BE2C (cell line): ENCODE data around the gene STRAP.

Experiments
- DNase-seq: peaks from one replicate; pipeline ENCODE4 v3.0.0-alpha.2; 2020
- H3K27me3 ChIP-seq: fragments of 250-450 bp; sonication (Bioruptor Pico); 2 replicates; pipeline ENCODE4 v1.5.1; 2020; ENCODE audit warnings: mild to moderate bottlenecking
- H3K36me3 ChIP-seq: fragments of 250-450 bp; sonication (Bioruptor Pico); 2 replicates; pipeline ENCODE4 v1.5.1; 2020; ENCODE audit warnings: mild to moderate bottlenecking
- H3K4me1 ChIP-seq: fragments of 250-450 bp; sonication (Bioruptor Pico); 2 replicates; pipeline ENCODE4 v1.5.1; 2020
- H3K4me3 ChIP-seq: 2 replicates; pipeline ENCODE4 v1.5.1; 2011; ENCODE audit warnings: low read depth, low read length
- H3K9me3 ChIP-seq: fragments of 250-450 bp; sonication (Bioruptor Pico); 2 replicates; pipeline ENCODE4 v1.5.1; 2020
- TF ChIP-seq, protein P1 (sequence below): IDR thresholded peaks from 2 replicates; pipeline ENCODE4 v1.5.1; 2012; ENCODE audit warnings: mild to moderate bottlenecking, low read depth, low read length

STRAP gene

DNA sequence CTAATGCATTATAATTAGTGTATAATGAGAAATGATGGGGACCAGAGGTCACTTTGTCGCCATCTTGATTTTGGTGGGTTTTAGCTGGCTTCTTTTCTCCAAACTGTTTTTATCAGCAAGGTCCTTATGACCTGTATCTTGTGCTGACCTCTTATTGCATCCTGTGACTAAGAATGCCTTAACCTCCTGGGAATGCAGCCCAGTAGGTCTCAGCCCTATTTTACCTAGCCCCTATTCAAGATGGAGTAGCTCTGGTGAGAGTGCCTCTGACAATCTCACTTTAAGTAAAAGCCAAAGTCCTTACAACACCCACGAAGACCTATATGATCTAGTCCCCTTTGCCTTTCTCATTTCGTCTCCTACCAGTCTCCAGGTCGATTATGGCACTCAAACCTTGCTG is 28.3 kb upstream of the STRAP start:
- H3K4me1 ChIP-seq, result no peaks in the 10 kb centered on the region
- no peaks in the 10 kb centered on the region for H3K9me3 ChIP-seq
- TF ChIP-seq, protein P1, sequence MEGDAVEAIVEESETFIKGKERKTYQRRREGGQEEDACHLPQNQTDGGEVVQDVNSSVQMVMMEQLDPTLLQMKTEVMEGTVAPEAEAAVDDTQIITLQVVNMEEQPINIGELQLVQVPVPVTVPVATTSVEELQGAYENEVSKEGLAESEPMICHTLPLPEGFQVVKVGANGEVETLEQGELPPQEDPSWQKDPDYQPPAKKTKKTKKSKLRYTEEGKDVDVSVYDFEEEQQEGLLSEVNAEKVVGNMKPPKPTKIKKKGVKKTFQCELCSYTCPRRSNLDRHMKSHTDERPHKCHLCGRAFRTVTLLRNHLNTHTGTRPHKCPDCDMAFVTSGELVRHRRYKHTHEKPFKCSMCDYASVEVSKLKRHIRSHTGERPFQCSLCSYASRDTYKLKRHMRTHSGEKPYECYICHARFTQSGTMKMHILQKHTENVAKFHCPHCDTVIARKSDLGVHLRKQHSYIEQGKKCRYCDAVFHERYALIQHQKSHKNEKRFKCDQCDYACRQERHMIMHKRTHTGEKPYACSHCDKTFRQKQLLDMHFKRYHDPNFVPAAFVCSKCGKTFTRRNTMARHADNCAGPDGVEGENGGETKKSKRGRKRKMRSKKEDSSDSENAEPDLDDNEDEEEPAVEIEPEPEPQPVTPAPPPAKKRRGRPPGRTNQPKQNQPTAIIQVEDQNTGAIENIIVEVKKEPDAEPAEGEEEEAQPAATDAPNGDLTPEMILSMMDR, result no peak

DNA sequence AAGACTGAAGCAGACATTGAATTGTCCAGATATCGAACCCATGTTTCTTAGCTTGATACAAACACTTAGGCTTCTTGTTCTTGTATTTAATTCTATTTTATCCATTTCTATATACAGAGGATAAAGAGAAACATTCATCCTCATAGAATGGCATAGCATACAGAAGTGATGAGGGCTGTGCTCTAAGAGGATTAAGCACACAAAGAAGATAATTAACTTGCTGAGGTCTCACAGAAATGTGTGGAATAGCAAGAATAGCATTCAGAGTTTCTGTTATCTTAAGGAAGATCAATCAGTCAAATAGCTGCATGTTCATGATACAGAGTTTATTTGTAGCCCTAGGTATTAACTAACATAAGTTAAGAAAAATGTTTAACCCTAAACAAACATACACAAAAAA is 27.3 kb upstream of the STRAP start:
- Histone ChIP-seq H3K4me1 (no peaks in the 10 kb centered on the region), H3K9me3 (no peaks in the 10 kb centered on the region), H3K27me3 (no peaks in the 10 kb centered on the region), H3K4me3 (no peak overlapping the region), H3K36me3 (no peaks in the 10 kb centered on the region)
- DNase-seq, result no peak
- TF ChIP-seq, protein P1, result no peak

More for the DNA sequence above, 28.3 kb upstream of the STRAP start:
- Histone ChIP-seq H3K27me3 (no peaks in the 10 kb centered on the region), H3K36me3 (no peaks in the 10 kb centered on the region), H3K4me3 (no peak overlapping the region)
- DNase-seq, result no peak

DNA sequence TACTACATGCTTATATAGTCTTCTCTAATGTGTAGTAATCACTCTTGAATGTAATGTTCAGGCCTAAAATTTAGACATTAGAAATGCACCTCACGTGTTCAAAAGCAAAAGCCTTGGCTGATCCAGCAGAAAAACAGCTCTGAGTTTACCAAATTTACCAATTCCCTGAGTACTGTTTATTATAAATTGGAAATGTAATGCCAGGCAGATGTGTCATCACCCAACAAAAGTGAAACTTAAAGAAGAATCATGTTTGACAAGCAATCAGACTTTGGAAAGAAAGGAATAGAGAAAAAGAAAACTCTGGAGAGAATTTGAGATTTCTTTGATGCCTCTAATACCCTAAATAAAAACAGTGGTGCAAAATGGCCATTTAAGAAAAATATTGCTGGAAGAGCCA is 26.5 kb upstream of the STRAP start:
- H3K27me3 ChIP-seq, result no peaks in the 10 kb centered on the region
- no peaks in the 10 kb centered on the region for H3K9me3 ChIP-seq
- no peaks in the 10 kb centered on the region for H3K36me3 ChIP-seq
- TF ChIP-seq, protein P1, result no peak
- H3K4me1 ChIP-seq, result no peaks in the 10 kb centered on the region
- DNase-seq, result no peak
- H3K4me3 ChIP-seq, result no peak overlapping the region

DNA sequence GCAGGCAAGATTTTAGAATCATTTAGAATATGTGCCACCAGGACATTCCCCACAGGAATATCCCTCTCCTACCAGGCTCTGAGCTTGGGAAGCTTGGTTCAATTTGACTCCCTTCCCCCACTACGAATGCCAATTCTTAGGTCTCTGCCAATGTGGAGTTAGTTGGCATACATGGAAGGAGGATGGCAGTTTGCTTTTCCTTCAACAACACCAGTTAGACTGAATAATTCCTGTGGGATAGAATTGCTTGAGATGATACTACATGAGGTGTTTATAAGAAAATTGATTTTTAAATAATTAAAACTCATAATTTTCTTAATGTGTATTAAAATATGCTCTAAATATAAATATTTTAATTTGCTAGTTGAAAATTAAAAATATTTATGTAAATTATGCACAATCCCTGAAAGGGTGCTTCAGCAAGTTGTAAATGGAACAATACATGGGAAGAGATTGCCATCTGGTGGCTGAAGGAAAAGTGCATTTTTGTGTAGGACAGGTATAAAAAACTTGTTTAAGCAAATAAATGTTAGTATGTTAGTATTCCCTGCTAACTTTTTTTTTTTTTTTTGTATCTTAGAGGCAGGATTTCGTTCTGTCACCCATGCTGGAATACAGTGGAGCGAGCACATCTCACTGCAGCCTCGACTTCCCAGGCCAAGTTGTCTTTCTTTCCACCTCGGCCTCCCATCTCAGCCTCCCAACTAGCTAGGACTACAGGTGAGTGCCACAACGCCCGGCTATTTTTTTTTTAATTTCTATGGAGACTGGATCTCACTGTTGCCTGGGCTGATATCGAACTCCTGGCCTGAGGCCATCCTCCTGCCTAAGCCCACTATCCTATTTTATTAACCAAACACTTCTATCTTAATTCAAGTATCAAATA is 25.8 kb upstream of the STRAP start:
- no peaks in the 10 kb centered on the region for H3K9me3 ChIP-seq
- no peaks in the 10 kb centered on the region for H3K36me3 ChIP-seq
- DNase-seq, result peak; percentile 36
- no peaks in the 10 kb centered on the region for H3K27me3 ChIP-seq
- H3K4me1 ChIP-seq, result no peaks in the 10 kb centered on the region
- TF ChIP-seq, protein P1, result peak; percentile 82
- no peak overlapping the region for H3K4me3 ChIP-seq

DNA sequence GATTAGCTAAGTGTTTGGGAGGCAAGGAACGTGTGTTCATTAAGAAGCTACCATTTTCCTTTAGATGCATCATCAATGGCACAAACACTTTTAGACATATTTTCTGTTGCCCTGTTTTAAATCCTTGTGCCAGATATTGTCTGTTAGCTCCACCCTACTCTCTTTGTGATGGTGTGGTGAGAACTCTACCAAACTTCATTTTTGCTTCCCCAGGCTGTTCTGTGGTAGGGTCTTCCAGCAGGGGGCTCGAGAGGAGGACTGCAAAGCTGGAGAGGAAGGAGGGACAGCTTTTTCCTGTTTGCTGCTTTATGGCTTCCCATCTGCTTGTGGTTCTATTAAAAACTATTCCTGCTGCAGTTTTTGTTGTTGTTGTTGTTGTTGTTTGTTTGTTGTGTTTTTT is 23.8 kb upstream of the STRAP start:
- Histone ChIP-seq H3K9me3 (no peaks in the 10 kb centered on the region), H3K36me3 (no peaks in the 10 kb centered on the region), H3K4me1 (no peaks in the 10 kb centered on the region), H3K27me3 (no peaks in the 10 kb centered on the region), H3K4me3 (no peak overlapping the region; the same call in 1 of the 2 replicates)
- DNase-seq, result peak; percentile 30
- TF ChIP-seq, protein P1, result peak; percentile 64

DNA sequence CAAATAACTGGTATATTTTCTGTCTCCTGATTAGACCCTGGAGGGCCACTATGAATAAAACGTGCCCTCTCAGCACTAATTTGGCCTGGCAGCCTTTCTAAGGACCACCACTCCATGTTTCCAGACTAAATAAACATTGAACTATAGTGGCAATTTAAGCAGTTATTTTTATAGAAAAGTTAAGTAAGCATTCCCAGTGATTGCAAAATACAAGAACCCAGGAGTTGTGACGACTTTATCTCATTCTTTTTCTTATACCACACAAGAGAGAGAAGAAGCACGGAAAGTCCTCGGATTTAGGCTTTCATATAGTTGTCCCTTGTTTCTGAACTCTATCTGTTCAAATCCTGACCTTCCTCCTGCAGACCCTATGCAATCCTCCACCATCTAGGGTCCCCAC is 23.1 kb upstream of the STRAP start:
- no peak for DNase-seq
- H3K27me3 ChIP-seq, result no peaks in the 10 kb centered on the region
- no peaks in the 10 kb centered on the region for H3K4me1 ChIP-seq
- TF ChIP-seq, protein P1, result no peak
- no peaks in the 10 kb centered on the region for H3K36me3 ChIP-seq
- no peak overlapping the region for H3K4me3 ChIP-seq
- H3K9me3 ChIP-seq, result no peaks in the 10 kb centered on the region
